ENCODE results near the gene TMEM87A. TPM values are rescaled to one million over a fixed set of nuclear protein-coding genes. Genes with fewer than 3 reads are reported as not detected.

The TMEM87A gene
- total RNA-seq, 1 experiment from 2014 or later, result 67.1 TPM

GRCh38 chr15:42207674-42208579, 65.3 kb downstream of the TMEM87A start, which contains the start of gene VPS39:
Gene VPS39, minus strand, starts transcription at chr15:42208304. Its CDS starts 151 bp downstream, at chr15:42208153.
- peak; percentile 69 for DNase-seq (ENCODE audit: extremely low read depth, low read depth)

- DNase-seq (ENCODE audit: extremely low read depth, low read depth), result no peak
These were observed 66.8 kb downstream of the TMEM87A start for GRCh38 chr15:42206406-42206805.

DNA sequence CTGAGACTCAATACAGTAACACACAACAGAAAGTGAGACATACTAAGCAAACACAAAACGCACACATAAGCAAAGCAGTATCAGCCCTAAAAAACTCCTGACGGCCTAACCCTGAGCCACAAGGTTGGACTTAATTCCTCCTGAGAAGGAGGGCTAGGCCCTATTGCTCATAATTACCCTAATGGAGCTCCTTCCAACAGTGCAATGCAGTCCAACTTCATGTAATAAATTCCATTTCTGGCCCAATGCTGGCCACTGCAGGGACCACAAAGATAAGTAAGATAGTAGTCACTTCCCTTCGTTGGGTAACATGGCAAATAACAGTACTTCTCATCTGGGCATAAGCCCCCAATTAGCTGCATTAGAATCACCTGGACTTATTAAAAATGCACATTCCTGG, 69.3 kb downstream of the TMEM87A start:
- DNase-seq (ENCODE audit: extremely low read depth, low read depth), result no peak

DNA sequence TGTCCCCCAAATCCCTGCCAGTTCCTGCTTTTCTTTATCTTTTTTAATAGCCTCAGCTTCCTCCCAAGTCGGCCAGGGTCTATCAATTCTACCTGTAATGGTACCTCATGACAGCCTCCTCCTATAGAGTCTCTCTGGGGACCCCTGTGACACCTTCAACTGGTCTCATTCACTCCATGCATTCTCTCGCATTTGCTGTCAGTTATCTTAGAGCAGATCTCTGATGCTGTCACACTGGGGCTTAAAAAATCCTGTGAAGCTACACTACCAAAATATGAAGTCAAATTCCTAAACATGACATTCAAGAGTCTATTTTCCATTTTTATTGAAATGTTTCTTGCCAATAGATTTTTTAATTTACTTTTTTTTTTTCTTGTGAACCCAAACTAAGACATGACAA, 70.6 kb downstream of the TMEM87A start:
- no peak for DNase-seq (ENCODE audit: extremely low read depth, low read depth)

GRCh38 chr15:42201801-42202200, 71.4 kb downstream of the TMEM87A start:
- DNase-seq (ENCODE audit: extremely low read depth, low read depth), result no peak

DNA sequence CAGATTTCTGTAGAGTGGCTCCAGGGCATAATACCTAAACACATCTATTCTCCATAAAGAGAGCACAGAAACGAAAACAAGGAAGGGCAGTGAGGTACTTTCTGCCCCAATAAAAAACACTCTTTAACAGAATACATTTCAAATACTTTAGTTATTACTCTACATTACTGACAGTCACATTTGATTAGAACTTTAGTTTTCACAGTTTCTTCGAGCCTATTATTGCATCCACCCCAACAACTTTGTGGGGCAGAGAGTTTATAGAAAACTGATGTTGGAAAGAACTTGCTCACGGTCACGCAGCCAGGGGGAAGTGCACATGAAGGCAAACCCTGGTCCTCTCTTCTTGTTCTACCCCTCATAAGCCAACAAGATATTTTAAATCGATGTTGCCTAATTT, 74.1 kb downstream of the TMEM87A start:
- no peak for DNase-seq (ENCODE audit: extremely low read depth, low read depth)

GRCh38 chr15:42198516-42198915, 74.7 kb downstream of the TMEM87A start:
- DNase-seq (ENCODE audit: extremely low read depth, low read depth), result no peak

GRCh38 chr15:42194513-42194912, 78.7 kb downstream of the TMEM87A start:
- peak; percentile 86 for DNase-seq (ENCODE audit: extremely low read depth, low read depth)

DNA sequence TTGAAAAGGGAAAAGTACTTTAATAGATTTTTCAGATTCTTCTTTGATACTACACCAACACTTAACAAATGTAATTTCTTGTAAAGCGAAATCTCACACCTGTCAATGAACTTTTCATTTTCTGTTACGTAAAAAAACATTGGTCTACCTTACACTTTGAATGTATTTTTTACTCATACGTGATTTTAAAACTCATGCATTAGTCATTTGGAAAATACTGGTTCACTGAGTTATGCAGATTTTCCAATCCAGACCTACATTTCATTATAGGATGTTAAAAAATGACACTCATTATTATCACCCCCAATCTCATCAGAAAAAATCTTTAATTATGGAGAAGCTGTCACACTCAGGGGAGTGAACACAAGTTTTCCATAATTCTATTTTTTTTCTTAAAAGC, 79.8 kb downstream of the TMEM87A start:
- no peak for DNase-seq (ENCODE audit: extremely low read depth, low read depth)

GRCh38 chr15:42191610-42192346, 81.5 kb downstream of the TMEM87A start:
- DNase-seq (ENCODE audit: extremely low read depth, low read depth), result no peak

GRCh38 chr15:42190370-42190769, 82.9 kb downstream of the TMEM87A start:
- no peak for DNase-seq (ENCODE audit: extremely low read depth, low read depth)

DNA sequence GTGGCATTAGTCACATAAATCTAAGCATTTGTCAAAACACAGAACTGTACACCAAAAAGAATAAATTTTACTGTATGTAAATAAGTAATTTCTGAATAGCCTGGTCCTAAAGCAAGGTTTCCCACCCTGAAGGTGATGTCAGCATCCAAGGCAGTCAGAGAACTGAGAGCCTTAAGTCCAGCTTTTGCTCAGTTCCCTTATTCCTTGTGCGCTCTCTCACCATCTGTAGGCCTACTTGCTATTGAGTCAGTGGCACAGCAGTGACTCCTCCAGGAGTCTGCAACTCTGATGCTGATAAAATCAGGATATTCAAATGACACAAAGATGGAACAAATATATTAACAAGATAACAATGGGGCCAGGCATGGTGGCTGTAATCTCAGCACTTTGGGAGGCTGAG, 87.4 kb downstream of the TMEM87A start:
- no peak for DNase-seq (ENCODE audit: extremely low read depth, low read depth)

GRCh38 chr15:42184736-42185135, 88.5 kb downstream of the TMEM87A start:
- no peak for DNase-seq (ENCODE audit: extremely low read depth, low read depth)

GRCh38 chr15:42184296-42184695, 88.9 kb downstream of the TMEM87A start:
- no peak for DNase-seq (ENCODE audit: extremely low read depth, low read depth)

DNA sequence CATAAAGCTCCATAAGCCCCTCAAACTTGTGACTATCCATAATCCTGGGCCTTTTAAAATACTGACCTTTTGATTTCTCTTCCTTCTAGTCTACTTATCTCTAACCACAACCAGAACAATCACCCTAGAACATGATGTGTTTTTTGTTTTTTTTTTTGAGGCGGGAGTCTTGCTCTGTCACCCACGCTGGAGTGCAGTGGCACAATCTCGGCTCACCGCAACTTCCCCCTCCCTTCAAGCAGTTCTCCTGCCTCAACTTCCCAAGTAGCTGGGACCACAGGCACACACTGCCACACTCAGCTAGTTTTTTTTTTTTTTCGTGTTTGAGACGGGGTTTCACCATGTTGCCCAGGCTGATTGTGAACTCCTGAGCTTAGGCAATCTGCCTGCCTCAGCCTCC, 90.3 kb downstream of the TMEM87A start:
- DNase-seq (ENCODE audit: extremely low read depth, low read depth), result no peak

DNA sequence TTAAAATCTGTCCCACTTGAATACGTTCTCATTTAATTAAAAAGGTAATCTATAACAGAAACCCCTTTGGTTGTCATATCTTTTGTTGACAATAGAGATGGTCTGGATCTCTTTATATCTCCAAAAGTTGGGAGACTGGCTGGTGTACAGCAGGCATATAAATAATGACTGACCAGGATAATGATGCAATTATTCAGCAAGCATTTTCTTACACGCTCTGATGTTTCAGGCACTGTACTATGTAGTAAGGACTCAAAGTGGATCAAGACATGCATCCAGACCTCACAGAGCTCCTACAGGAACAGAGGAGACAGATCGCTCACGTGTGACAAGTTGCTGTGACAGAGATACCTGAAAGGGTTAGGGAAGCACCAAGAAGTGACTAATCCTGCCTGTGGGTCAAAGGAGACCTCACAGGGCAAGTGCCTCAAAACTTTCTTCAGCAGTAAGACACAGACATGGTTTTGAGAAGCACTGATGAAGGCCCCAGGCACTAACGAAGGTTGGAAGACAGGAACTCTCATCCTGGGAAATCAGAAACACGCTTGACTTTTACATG, 90.8 kb downstream of the TMEM87A start:
- no peak for DNase-seq (ENCODE audit: extremely low read depth, low read depth)

DNA sequence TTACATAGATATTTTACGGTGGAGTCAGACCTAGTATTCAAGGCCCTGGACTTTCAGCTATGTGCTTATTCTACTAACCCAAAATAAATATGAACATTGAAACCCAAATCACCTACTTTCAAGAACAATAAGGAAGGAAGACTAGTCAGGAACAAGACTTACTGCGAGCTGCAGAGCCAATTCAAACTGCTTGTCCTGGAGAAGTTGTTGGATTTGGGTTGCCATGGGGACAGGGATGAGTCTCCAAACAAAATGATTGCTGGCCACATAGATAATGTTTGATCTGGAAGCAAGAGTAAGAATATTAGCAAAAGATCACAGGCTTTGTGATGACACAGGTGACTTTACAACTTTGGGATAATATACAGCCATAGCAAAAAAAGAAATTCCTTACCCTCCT, 95.2 kb downstream of the TMEM87A start:
- no peak for DNase-seq (ENCODE audit: extremely low read depth, low read depth)

DNA sequence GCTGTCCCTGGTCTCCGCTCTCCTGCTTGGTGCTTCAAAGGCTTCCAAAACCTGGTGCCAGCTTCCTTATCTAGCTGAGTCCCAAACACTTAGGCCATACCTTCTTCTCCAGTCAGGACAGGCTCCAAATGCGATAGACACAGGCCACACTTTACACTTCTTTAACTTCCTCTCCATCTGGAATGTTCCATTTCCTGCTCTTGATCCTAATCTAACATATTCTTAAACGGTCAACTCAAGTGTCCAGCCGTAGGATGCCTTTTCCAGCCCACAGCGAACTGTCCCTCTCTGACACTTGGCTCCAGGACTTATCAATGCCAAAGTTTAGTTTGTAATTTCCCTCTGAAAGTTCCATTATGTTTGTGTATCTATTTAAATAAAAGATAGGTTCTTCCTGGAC, 97.6 kb downstream of the TMEM87A start:
- DNase-seq (ENCODE audit: extremely low read depth, low read depth), result no peak

DNA sequence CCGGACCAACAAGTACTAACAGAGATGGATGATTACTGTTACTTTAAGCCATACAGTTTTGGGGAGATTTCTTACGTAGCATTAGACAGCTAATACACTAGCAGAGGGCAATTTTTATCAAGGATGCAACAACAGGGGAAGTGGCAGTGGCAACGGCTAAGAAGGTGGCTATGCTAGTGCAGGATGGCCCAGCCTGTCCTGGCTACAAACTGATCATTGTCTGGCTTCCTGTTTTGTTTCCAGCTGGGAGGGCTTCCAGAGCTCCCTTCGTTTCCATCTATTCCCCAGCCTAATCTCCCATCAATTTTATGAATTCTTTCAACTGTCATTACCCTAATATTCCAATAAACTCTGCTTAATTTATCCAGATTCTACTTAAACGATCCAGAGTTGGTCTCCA, 100.8 kb downstream of the TMEM87A start:
- DNase-seq (ENCODE audit: extremely low read depth, low read depth), result no peak

- DNase-seq (ENCODE audit: extremely low read depth, low read depth), result no peak
These were observed 101.4 kb downstream of the TMEM87A start for GRCh38 chr15:42171795-42172194.

- DNase-seq (ENCODE audit: extremely low read depth, low read depth), result no peak
These were observed 102.1 kb downstream of the TMEM87A start for GRCh38 chr15:42171122-42171521.

Measured in NCI-H460 (cell line).